Esophagus squamous epithelium (tissue), 4 donors: ENCODE data around the gene ATG9B.

Source experiments
- CTCF ChIP-seq, 6 experiments: fragments of 450-650 bp in 4 of 6; fragments of 200-600 bp in 2 of 6; sonication (generic) in 2 of 6; IDR thresholded peaks; one replicate each; pipeline ENCODE4 v1.5.1; 2016 to 2019; ENCODE audit warnings: antibody characterized with exemption in 6 of 6, mild to moderate bottlenecking in 4 of 6, moderate library complexity in 4 of 6
- POLR2A ChIP-seq, 4 donors: fragments of 450-650 bp; IDR thresholded peaks; one replicate each; pipeline ENCODE4 v1.6.1; 2017; ENCODE audit warnings: antibody characterized with exemption in 4 of 4, mild to moderate bottlenecking in 4 of 4, moderate library complexity in 3 of 4

GRCh38 chr7:150990416-150991186 lies 33.7 kb downstream of the ATG9B start, which contains the start of gene NOS3:
- no peak for TF ChIP-seq POLR2A (IDR thresholded peaks at IDR 0.05)
- TF ChIP-seq CTCF (IDR thresholded peaks at IDR 0.05), result no peak
